CD4-positive, alpha-beta T cell treated with Interleukin-10 for 1 hour (primary cell): ENCODE results near the gene PPP1R3F.
"Not testable (repeated sequence)": the region's sequence is repeated elsewhere in the genome, so short reads cannot be mapped to it uniquely, and the experiment has no call there.

Experiments used
- DNase-seq: peaks from one replicate; pipeline ENCODE4 v3.0.0-alpha.2; 2020

The PPP1R3F gene

GRCh38 chrX:49276207-49276606 is 6.6 kb downstream of the PPP1R3F start:
- DNase-seq = no peak

GRCh38 chrX:49276671-49277534 is 7.3 kb downstream of the PPP1R3F start:
- no peak for DNase-seq

DNA sequence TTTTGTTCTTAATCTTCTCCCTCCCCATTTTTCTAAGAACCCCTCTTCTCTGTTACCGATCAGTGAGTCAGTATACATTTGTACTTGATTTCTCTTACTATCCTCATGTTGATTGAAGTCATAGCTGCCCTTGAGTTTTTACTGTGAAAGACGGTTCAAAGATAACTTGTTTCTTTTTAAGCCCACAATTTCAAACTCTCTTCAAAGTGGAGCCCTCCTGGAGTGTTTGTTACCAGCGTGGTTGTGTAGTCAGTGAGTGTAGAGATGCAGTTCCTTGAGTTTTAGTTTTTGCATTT is 7.9 kb downstream of the PPP1R3F start:
- DNase-seq = no peak

GRCh38 chrX:49278081-49278480 is 8.5 kb downstream of the PPP1R3F start:
- no peak for DNase-seq

DNA sequence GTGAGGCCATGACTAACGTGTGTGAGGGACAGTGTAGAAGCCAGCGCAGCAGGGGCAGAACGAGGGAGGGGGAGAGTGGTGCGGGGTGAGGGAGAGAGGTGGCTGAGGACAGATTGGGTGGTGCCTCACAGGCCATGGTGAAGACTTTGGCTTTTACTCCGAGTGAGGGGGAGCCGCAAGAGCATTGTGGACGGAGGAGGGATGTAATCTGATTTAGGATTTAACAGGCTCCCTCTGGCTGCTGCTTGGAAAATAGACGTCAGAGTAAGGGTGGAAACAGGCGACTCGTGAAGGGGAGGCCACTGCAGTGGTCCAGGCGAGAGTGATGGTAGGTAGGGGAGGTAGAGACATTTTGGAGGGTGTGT is 13.0 kb downstream of the PPP1R3F start:
- DNase-seq = no peak

GRCh38 chrX:49284212-49284611 is 14.6 kb downstream of the PPP1R3F start:
- DNase-seq = no peak

DNA sequence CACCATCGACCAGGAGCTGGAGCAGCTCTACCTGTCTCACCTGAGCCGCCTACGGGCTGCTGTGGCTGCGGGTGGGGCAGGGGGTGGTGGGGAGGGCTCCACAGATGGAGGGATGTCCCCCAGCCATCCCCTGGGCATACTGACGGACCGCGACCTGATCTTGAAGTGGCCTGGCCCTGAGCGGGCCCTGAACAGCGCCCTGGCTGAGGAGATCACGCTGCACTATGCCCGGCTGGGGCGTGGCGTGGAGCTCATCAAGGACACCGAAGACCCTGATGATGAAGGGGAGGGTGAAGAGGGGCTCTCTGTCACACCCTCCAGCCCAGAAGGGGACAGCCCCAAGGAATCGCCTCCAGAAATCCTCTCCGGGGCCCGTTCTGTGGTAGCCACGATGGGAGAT is 16.5 kb downstream of the PPP1R3F start:
- no peak for DNase-seq

DNA sequence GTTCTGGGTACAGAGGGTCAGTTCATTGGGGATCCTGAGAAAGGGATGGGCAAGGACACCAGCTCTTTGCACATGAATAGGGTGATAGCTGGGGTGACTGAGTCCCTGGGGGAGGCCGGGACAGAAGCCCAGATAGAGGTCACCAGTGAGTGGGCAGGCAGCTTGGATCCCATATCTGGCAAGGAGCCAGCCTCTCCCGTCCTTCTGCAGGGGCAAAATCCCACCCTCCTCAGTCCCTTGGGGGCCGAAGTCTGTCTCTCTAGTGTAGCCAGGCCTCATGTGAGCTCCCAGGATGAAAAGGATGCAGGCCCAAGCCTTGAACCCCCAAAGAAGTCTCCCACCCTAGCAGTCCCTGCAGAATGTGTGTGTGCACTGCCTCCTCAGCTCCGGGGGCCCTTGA is 17.0 kb downstream of the PPP1R3F start:
- no peak for DNase-seq

GRCh38 chrX:49287665-49288064 is 18.1 kb downstream of the PPP1R3F start:
- DNase-seq = no peak

DNA sequence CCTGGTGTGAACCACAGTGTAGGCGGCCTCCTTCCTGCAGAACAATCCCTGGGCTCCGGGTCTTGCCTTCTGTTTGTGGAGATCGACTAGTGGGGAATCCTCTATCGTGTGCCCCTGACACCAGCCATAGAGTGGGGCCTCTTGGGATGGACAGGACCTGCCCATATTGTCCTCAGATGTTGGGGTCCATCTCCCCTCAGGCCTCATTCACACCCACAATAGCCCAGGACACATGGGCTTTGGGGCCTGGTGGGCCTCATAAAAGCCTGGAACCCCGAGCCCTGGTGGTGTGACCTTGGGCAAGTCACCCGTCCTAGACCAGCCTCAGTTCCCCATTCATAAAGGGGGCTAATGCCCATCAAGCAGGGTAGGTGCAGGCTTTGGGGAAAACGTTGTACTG is 20.6 kb downstream of the PPP1R3F start:
- no peak for DNase-seq

GRCh38 chrX:49291615-49292337 is 22.2 kb downstream of the PPP1R3F start:
- DNase-seq = peak; percentile 69

DNA sequence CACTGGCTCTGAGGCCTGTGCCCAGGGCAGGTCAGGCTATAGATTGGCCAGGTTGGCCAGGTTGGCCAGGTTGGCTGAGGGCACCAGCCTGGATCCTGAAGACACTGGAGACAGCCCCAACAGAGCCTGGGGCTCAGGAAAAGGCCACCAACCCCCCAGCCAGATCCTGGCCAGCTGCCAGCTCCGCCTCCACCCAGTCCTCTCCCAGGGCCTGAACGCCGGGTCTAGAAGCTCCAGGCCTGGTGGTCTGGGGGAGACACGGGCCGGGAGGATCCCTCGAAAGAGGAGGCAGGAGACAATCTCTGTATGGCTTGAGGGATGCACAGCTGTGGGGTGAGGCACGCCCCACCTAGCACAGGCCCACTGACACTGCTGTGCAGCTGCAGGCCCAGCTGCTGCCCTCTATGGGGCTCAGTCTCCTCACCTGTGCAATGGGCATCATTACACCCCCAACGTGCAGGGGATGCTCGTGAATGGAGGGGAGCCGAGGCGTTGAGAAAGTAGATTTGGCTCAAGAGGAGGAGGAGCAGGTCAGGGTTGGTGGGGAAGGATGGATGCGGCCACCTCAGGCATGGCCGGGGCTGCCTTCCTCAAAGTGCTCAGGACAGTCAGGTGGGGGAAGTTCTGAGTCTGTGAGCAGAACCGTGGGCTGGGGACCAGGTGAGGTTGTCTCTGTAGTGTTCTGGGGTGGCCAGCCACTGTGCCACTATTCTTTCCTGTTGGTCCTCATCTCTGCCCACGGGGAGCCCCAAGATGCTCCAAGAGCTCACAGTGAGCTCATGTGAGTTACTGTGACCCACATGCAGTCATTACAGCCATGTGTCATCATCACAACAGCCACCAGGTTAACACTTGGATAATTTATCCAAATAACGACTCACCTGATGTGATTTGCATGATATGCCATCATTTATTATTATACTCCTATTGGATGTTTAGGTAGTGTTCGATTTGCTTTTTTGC is 23.1 kb downstream of the PPP1R3F start:
- DNase-seq = no peak

DNA sequence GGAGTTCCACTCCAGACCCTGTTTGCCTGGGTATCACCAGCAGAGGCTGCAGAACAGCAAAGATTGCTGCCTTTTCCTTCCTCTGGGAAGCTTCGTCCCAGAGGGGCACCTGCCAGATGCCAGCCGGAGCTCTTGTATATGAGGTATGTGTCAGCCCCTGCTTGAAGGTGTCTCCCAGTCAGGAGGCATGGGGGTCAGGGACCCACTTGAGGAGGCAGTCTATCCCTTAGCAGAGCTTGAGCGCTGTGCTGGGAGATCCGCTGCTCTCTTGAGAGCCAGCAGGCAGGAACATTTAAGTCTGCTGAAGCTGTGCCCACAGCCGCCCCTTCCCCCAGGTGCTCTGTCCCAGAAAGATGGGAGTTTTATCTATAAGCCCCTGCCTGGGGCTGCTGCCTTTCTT is 29.7 kb downstream of the PPP1R3F start:
- DNase-seq = not testable (repeated sequence)

GRCh38 chrX:49300703-49301102 is 31.1 kb downstream of the PPP1R3F start:
- no peak for DNase-seq

GRCh38 chrX:49303346-49303745 is 33.8 kb downstream of the PPP1R3F start, which contains the start of gene GAGE10:
TSS of gene GAGE10 (plus strand) at chrX:49303646. CDS start at chrX:49304860, 1,214 bp downstream.
- DNase-seq = no peak

DNA sequence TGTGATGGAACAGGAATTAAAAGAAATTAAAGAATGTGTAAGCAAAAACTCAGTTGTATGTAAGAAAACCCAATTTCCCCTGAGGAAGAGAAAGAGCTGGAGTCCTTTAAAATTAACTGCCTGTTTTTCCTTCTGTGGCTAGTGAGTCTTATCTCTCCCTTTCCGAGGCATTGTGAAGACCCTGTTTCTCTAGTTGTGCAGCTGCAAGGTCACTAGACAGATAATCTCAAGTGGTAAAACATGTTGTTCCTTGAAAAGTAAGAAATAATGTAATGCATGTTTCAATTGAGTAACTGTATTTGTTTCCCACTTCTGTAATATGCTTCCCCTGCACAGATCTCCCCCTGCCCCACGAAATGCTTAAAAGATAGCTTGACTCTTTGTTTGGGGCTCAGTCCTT is 38.2 kb downstream of the PPP1R3F start:
- DNase-seq = not testable (repeated sequence)

GRCh38 chrX:49308604-49309269 is 39.1 kb downstream of the PPP1R3F start:
- peak; percentile 50 for DNase-seq

DNA sequence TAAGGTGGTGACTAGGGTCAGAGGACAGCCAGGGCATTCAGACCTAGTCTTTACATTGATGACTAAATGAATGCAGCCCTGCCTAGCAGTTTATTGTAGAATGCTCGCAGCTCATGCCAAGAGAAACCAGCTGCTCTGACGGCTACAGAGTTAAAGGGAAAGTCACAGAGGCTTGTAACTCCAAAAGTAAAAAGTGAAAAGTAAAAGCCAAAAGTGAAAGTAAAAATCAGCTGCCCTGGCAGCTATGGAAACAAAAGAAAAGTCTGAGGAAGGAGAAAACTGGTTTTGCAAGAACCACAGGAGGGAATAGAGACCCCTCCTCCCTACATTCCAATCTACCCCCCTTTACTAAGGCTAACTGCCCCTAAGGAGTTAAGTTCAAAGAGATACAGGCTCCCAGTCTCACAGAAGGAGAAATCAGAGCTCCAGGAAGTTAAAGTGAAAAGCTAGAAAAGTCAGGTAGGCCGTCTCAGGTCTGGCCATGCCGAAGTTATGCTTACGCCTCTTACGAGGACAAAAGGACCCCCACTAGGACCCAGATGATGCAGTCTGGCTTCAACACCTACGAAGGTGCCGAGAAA is 39.9 kb downstream of the PPP1R3F start:
- peak; percentile 30 for DNase-seq

- no peak for DNase-seq
These were observed 40.8 kb downstream of the PPP1R3F start for GRCh38 chrX:49310371-49310770.

DNA sequence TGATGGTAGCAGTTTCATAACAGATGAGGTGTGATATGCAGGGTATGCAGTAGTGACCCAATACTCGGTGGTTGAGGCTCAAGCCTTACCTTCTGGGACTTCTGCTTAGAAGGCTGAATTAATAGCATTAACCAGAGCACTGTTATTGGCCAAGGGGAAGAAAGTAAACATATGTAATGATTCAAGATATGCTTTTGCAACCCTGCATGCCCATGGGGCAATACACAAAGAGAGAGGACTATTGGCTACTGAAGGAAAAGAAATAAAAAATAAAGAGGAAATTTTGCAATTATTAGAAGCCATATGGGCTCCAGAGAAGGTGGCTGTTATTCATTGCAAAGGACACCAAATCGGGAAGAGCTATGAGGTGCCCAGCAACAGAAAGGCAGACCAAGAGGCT is 42.6 kb downstream of the PPP1R3F start:
- DNase-seq = no peak

GRCh38 chrX:49316085-49316484 is 46.5 kb downstream of the PPP1R3F start:
- no peak for DNase-seq

DNA sequence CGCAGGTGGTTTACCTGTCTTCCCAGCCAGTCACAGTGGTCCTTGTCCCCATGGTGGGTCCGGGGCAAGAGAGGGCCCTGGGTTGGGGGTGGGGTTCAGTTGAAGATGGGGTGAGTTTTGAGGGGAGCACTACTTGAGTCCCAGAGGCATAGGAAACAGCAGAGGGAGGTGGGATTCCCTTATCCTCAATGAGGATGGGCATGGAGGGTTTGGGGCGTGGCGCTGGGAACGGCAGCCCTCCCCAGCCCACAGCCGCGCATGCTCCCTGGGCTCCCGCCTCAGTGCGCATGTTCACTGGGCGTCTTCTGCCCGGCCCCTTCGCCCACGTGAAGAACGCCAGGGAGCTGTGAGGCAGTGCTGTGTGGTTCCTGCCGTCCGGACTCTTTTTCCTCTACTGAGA is 52.1 kb downstream of the PPP1R3F start, which contains the start of gene GAGE12J:
TSS of gene GAGE12J (plus strand) at position 301 of the 400 bp plus-strand sequence. CDS start 1,157 bp downstream, outside the sequence.
- not testable (repeated sequence) for DNase-seq
